Raji (cell line): ENCODE results near the gene SCN2B.

Experiments used
- POLR2A ChIP-seq: IDR thresholded peaks from 2 replicates; pipeline ENCODE4 v1.6.1; 2011; ENCODE audit warnings: low read depth, low read length, control low read depth; ENCODE audit not compliant: insufficient read depth

Gene SCN2B

DNA sequence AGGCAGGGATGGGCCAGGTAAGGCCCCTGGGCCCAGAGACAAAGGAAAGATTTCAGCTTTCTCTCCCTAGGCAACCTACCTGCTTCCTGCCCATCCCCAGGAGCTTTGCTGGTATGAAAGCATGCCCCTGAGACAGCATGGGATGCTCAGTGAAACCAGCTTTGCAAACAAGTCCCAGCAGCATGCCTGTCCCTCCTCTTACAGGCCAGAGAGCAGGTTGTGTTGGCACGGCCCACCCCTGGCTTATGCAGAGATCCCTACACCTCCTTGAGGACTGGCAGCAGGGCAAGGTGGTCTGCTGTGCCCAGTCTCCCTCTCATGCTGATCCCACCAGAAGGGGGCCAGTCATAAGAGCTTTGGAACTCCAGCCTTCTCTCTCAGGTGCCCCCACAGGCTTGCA is 26.9 kb downstream of the SCN2B start:
- no peak for TF ChIP-seq POLR2A

DNA sequence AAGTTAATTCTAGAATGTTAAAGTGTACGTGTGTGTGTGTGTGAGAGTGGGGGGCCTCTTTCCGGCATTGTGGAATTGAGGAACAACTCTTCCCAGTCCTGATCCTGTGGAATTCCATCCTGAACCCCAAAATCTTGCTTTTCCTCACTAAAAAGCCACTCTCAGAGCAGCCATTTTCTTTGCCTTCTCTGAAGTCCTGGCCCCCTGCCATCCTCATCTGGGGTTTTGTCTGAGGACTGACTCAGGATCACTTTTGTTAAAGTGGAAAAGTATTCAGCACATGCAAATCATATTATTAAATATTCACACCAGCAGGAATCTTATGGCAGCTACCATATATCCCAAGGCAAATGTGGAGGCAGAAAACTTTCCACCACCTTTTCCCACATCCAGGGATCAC is 27.6 kb downstream of the SCN2B start:
- no peak for TF ChIP-seq POLR2A

DNA sequence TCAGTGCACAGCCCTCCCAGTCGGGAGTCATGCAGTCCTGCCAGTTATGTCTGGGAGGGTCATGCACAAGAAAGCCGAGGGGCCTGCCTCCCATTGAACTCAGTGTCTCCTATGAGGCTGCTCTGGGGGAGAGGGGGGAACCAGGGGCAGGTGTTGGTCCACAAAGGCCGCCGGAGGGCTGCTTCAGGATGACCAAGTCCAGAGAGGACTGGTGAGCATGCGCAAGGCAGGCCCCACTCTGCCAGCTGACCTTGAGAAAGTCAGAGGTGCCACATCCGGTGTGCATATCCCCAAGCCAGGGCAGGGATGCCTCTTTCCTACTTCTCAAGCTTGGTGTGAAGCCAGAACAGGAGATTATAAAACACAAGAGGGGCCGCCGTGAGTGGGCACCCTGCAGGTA is 28.2 kb downstream of the SCN2B start:
- no peak for TF ChIP-seq POLR2A

DNA sequence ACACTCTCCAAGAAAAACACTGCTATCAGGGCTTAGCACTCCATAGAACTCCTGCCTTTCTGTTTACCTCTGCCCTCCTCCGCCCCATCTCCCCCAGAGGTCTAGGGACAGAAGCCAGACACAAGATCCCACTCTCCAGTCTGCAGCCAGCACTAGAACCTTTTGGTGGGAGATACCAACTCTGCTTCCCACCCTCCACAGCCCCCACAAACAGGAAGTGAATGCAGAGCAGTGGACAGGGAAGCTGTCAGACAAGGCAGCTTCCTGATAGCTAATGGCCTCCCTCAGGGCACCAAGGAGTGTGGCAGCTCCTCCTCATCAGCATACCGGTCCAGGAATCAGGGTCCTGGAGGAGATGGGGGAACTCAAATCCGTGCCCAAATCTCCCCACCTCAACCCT is 28.9 kb downstream of the SCN2B start:
- no peak for TF ChIP-seq POLR2A

DNA sequence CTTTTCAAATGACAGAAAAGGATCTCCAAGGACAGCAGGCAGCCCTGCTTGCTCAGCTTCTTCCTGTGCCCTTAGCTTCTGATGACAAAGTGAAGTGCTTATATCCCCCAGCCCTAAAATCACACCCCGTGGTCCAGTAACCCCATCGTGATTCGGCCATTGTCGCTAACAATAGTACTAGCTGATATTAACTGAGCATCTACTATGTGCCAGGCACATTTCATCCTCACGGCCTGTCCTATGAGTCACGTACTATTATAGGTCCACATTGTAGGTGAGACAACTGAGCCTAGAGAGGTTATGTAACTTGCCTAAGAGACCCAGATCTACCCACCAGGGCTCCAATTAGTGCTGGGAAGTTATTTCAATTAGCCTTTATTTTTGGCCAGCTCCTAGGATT is 29.9 kb downstream of the SCN2B start:
- TF ChIP-seq POLR2A, result no peak

DNA sequence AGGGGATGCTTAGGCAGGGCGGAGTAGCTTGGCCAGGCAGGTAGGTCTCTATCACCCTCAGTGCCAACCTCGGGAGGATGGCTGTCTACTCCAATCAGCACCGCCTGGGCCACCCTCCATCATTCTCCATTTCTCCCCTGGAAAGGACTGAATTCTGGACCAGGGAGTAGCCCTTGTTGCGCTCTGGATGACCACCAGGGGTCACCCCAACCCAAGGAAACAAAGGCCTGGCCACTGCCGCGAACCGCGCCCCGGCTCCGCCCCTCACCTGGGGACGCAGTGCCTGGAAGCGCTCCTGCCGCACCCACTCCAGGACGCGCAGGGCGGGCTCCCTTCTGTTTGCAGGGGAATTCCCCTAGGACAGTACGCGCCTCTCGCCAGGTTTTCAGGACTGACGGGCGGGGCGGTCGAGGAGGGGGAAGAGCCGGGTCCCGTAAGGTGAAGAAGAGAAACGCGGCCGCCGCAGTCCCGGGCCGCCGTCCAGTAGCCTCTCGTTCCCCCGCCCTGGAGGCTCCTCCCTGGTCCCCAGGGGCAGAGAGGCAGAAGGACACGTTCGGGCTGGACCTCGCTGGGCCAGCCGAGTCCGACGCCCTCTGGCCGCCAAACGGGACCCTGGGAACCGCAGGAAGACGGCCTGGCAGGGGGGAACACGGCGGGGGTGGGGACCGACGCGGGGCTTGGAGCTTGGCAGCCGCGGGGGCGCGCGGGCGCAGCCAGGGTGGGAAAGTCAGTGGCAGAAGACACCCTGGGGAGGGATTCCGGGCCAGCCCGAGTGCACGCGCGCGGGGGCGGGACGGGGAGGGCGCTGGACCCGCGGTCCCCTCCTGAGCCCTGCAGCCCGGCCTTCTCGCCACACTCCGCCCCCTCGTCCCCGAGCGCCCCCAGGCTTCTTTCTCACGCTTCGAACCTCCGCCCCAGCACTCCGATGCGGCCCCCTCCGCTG is 30.9 kb downstream of the SCN2B start:
- no peak for TF ChIP-seq POLR2A

DNA sequence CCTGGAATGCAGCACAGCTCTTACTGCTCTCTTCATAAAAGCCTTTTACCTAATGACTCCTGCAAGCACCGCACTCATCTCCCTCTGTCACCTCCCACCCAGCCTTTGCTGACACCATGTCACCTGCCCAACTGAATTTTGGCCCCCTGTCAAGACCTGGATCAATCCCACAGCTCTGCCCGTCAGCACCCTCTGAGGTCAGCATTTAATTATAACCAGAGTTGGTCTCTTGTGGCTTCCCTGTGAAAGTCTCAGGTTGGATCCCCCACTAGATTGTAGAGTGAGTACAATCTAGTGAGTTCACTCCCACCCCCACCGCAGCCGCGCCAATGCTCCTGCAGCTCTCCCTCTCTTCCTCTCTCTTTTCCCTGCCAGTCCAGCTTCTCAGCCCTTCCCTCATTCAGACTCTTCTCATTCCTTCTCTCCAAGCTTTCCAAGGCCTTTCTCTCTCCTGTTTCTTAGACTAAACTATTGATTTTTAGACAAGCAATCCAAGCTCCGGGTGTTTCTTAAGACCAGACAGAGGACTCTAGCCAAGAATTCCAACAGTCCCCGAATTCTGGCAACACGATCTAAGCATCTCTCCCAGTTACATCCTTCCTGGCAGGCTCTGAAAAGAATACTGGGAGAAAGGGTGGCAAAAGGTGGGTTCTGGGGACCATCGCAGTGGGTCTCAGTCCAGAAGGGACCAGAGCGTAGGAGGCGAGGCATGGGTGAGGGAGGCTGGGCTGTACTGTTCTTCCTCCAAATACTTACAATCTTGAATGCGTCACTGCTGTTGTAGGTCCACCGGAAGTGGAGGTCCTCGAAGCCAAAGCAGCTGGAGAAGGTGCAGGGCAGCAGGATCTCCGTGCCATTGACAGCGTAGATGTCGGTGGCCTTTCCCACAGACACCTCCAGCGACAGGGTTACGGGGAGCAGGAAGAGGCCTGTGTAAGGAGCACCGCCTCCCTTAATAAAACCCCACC is 31.9 kb downstream of the SCN2B start:
- TF ChIP-seq POLR2A, result no peak

DNA sequence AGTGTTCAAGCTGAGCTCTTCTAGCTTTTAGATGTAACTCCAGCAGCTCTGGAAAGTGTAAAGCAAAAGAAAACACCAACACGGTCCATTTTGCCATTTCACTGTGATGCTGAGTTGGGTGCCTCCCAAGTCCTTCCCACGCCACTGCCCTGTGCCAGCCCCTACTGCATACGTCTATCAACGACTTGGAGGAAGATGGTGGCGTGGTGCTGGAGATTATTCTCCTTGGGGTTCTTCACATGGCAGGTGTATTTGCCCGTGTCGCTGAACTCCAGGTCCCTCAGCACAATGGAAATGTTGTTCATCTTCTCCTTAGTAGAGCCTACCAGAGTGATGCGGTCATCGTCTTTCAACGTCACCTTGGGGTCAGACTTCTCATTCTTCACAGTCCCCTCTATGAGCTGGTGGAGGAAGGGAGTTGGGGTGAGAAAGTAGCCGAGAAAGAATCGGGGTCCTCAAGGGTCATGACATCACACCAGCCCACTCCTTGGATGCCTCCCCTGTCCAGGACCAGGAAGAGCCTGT is 32.7 kb downstream of the SCN2B start:
- no peak for TF ChIP-seq POLR2A

DNA sequence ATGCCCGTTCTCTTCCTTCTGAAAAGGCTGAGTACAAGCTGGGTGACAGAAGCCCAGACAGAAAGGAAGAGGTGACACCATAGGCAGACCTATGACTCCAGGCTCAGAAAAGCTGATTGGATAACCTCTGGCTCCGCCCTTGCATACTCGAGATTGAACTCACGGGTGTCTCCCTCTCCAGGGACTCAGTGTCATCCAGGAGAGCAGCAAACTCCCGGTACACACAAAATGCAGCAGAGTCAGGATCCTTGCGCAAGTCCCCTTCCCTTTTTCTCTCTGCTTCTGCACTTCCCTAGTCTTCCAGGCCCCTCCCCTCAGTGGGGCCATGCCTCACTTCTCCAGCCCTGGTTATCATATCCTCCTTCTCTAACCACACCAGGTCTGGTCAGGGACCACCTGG is 33.6 kb downstream of the SCN2B start:
- no peak for TF ChIP-seq POLR2A

DNA sequence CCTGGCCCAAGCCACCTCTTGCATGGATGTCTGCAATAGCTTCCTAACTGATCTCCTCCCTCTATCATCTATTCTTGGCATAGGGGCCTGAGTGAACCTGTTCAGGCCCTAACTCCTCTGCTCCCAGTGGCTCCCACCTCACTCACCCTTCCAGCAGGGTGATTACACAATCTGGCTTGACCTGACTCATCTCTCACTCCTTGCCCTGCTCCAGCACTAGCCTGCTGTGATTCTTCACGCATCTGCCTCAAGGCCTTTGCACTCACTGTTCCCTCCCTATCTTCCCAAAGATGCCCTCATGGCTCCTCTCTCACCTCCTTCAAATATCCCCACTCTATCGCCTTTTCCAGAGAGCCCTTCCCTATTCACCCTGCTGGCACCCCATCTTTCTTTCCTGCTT is 34.4 kb downstream of the SCN2B start:
- no peak for TF ChIP-seq POLR2A

DNA sequence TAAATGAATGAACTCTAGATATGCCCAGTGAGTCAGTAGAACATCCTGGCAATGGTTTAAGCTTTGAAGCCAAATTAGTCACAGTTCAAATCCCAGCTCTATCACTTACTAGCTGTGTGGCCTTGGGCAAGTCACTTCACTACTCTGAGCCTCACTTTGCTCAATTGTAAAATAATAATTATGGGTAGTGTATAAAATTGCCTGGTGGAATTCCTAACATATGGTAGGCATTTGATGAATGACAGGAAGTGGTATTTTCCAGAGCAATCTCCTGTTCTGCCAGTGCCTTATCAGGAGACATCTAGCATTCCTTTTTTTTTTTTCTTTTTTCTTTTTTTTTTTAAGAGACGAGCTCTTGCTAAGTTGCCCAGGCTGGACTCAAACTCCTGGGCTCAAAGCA is 36.9 kb downstream of the SCN2B start:
- TF ChIP-seq POLR2A, result no peak

DNA sequence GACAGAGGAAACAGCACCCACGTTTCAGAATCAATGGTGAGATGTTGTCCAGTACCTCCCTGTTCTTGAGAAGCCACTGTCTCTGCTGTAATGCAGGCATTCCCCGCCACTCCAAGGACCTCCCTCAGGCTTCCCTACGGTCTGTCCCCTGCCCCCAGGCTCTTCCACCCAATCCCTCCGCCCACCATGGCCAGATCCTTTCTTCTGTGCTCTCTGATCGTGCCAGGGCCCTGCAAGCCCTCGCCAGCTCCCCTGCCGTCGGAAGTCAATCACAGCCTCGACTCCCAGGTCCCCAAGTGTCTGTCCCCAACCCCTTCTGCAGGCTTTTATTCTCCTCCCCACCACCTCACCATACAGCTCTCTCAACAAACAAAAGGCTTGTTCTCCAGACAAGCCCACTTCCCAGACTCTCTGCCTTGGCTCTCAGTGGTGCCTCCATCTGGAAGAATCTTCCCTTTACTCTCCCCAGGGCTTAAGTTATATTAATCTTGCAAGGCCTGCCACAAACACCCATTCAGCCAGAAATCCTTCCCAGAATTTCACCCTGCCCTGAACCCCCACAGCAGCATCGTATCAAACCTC is 37.5 kb downstream of the SCN2B start:
- TF ChIP-seq POLR2A, result no peak

DNA sequence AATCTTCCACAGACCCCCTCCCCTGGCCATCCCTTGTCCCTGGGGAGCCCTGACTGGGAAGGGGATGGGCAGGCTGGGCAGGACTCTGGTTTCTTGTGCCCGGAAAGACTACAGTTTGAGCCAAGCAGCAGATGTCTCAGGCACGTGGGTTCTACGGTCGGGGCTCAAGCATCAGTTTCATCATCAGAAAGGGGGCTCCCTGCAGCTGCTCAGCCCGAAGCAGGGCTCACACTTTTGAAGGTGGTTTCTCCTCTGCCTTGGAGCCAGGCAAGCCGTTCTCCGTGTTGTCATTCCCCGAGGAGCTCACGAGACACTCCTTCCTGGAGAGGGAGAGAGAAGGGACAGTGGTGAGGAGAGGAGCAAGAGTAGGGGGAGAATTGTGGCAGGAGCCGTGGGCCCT is 39.6 kb downstream of the SCN2B start:
- TF ChIP-seq POLR2A, result no peak

DNA sequence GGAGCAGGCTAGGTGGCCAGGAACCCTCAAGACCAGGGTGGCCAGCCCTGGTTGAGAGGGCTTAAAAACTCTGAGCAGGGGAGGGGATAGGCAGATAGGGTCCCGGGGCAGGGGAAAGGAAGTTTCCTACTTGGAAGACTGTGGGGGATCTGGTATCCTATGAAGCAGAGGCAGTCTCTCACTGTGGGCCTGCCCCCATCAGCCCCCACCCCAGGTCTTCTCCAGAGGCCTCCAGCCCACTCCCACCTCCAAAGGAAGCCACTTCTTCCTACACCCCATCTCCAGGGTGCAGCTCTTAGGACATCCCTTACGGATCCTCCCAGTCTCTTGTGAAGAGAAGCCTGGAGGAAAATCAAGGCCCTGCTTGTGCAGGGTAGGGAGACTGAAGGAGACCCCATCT is 40.1 kb downstream of the SCN2B start:
- no peak for TF ChIP-seq POLR2A

DNA sequence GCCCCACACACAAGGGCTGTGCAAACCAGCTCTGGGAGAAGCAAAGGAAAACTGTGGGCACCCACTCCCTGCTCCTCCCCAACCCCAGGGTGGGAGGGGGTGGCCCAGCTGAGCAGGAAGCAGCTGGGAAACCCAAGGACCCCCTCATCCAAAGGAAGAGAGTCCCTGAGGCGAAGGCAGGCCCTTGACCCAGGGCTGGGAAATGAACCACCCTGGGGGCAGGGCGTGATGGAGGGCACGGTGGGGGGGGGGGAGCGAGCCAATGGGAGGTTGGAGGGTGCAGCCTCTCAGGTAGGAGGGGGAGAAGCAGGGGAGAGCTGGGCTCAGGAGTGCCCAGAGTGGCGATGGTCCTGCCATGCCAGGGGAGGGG is 40.7 kb downstream of the SCN2B start:
- TF ChIP-seq POLR2A, result no peak

DNA sequence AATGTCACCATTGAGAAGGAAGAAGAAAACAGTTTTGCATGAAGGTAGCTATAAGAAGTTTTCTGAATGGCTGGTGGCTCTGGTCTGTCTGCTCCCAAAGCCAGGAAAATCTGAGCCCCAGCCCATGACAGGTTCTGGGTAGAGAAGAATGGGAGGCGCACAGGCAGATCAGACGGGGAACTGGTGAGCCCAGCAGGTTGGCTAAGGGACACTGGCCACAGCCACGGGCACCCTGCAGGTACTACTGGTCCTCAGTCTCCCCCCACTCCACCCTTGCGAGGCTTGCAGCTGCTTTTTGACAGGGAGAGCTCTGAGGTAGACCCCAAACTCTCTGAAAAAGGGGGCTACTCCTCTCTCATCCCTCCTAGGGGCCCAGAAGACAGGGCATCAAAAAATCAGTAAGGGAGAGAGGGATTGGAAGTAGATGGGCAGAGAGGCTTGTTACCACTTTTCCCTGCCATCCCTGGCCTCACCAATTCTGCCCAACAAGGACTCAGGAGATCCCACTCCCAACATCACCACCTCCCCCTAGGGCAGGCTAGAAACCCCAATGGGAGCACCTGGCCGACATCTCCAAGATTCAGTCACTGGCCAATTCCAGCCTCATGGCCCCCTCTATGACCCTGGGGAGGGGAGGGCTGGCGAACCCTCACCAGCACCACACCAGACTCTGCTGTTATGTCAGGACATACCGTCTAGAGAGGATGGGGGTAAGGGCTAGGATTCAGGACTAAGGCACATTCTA is 41.2 kb downstream of the SCN2B start:
- TF ChIP-seq POLR2A, result no peak
